Activated naive CD4-positive, alpha-beta T cell treated with anti-CD3 and anti-CD28 coated beads, Interleukin-2, amount 50 U/mL, for 24 hours (primary cell): ENCODE measurements around the gene SLC35B1.

Source experiments
- H3K27ac Mint-ChIP-seq: one replicate; pipeline ENCODE4 v1.8.0; 2021; ENCODE audit warnings: mild to moderate bottlenecking, mixed read lengths
- H3K27me3 Mint-ChIP-seq: one replicate; pipeline ENCODE4 v1.8.0; 2021; ENCODE audit warnings: mixed read lengths
- H3K36me3 Mint-ChIP-seq: one replicate; pipeline ENCODE4 v1.8.0; 2021; ENCODE audit warnings: mixed read lengths
- H3K4me1 Mint-ChIP-seq: one replicate; pipeline ENCODE4 v1.8.0; 2021; ENCODE audit warnings: mixed read lengths
- H3K4me3 Mint-ChIP-seq: one replicate; pipeline ENCODE4 v1.8.0; 2021; ENCODE audit warnings: mild to moderate bottlenecking, mixed read lengths
- H3K9me3 Mint-ChIP-seq: one replicate; pipeline ENCODE4 v1.8.0; 2021; ENCODE audit warnings: mixed read lengths

The SLC35B1 gene

GRCh38 chr17:49707608-49708514 is at the start of gene SLC35B1:
TSS of gene SLC35B1 (minus strand) at chr17:49707964. CDS start at chr17:49707833, 131 bp downstream.
- H3K27ac Mint-ChIP-seq, result peak within 1 kb of the TSS; percentile 98
- no peaks in the 10 kb centered on the region for H3K9me3 Mint-ChIP-seq
- H3K27me3 Mint-ChIP-seq, result no peaks in the 10 kb centered on the region
- peaks cover 42% of the 10 kb centered on the region for H3K4me1 Mint-ChIP-seq
- H3K4me3 Mint-ChIP-seq, result peak within 1 kb of the TSS; percentile 98
- peaks cover 11% of the 10 kb centered on the region for H3K36me3 Mint-ChIP-seq

DNA sequence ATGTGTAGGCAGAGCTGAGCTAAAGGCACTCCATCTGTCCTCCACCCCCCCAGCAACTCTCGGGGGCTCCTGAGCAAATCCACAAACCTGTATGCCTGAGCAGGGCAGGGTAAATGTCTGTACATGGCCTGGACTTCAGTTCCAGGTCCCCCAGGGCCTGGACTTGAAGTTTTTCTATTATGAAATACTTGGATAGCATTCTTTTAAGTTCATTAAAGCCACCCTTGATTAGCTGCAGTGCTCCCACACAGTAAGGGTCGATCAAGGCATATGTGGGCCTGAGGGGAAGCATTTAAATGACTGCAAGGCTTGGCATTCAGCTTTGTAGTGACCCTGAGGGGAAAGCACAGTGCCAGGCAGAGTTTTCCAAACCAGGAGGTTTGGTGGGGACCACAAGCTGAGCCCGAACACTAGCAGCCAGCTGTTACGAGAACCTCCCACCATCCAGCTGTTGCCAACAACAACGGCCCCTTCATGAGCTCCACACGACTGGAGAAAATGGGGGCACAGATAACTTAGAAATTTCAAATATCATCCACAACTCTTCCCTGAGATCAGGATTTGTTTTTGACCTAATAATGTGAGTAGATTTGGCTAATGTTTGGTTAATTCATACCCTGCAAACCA is 49.5 kb upstream of the SLC35B1 start:
- H3K4me3 Mint-ChIP-seq, result no peak overlapping the region
- H3K27ac Mint-ChIP-seq, result peak overlapping the region; percentile 72
- H3K36me3 Mint-ChIP-seq, result peaks cover 5% of the 10 kb centered on the region
- no peaks in the 10 kb centered on the region for H3K27me3 Mint-ChIP-seq
- no peaks in the 10 kb centered on the region for H3K9me3 Mint-ChIP-seq
- peaks cover 91% of the 10 kb centered on the region for H3K4me1 Mint-ChIP-seq

- H3K4me3 Mint-ChIP-seq, result peak overlapping the region; percentile 33
- H3K4me1 Mint-ChIP-seq, result peaks cover 87% of the 10 kb centered on the region
- no peaks in the 10 kb centered on the region for H3K27me3 Mint-ChIP-seq
- H3K27ac Mint-ChIP-seq, result peak overlapping the region; percentile 72
- H3K9me3 Mint-ChIP-seq, result no peaks in the 10 kb centered on the region
- peaks cover 5% of the 10 kb centered on the region for H3K36me3 Mint-ChIP-seq
Measured at GRCh38 chr17:49756323-49757150, 48.8 kb upstream of the SLC35B1 start.

DNA sequence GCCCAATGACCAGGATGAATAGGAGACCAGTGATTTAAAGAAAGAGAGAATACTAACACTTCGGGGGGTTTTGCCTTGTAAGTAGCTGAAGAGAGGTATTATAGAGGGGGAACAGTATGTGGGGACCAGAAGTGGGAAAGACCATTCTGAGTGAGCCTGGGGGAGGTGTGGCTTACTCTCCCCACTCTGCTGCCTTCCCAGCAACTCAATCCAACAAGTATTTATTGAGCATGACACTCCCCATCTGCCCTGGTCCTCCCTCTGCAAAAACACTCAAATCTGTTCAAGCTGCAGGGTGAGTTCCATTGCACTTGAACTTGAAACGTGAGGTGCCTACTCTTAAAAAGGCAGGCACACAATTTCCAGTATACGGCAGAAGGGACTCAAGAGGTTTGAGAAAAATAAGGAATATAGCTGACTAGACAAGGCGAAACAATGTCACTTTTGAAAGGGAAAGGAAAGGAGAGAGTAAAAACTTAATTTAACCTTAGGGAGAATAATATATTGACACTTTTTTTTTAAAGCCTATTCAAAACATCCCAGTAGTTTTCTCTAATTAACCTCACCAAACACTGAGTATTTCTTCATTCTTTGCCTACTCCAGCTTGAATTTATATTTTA is 48.0 kb upstream of the SLC35B1 start:
- Mint-ChIP-seq H3K36me3 (peaks cover 5% of the 10 kb centered on the region), H3K4me3 (no peak overlapping the region), H3K9me3 (no peaks in the 10 kb centered on the region), H3K4me1 (peaks cover 83% of the 10 kb centered on the region), H3K27me3 (no peaks in the 10 kb centered on the region), H3K27ac (peak overlapping the region; percentile 72)

GRCh38 chr17:49753959-49754391 is 46.2 kb upstream of the SLC35B1 start:
- Mint-ChIP-seq H3K27ac (peak overlapping the region; percentile 68), H3K9me3 (no peaks in the 10 kb centered on the region), H3K4me3 (no peak overlapping the region), H3K27me3 (no peaks in the 10 kb centered on the region), H3K4me1 (peaks cover 80% of the 10 kb centered on the region), H3K36me3 (peaks cover 9% of the 10 kb centered on the region)

- peaks cover 84% of the 10 kb centered on the region for H3K4me1 Mint-ChIP-seq
- H3K4me3 Mint-ChIP-seq, result no peak overlapping the region
- H3K9me3 Mint-ChIP-seq, result no peaks in the 10 kb centered on the region
- H3K36me3 Mint-ChIP-seq, result peaks cover 8% of the 10 kb centered on the region
- H3K27me3 Mint-ChIP-seq, result no peaks in the 10 kb centered on the region
- peak overlapping the region; percentile 78 for H3K27ac Mint-ChIP-seq
Measured at GRCh38 chr17:49752508-49752907, 44.7 kb upstream of the SLC35B1 start.

- Mint-ChIP-seq H3K27me3 (no peaks in the 10 kb centered on the region), H3K4me3 (peak overlapping the region; percentile 28), H3K36me3 (peaks cover 10% of the 10 kb centered on the region), H3K27ac (peak overlapping the region; percentile 90), H3K9me3 (peaks cover 8% of the 10 kb centered on the region), H3K4me1 (peaks cover 86% of the 10 kb centered on the region)
Measured at GRCh38 chr17:49749730-49750129, 42.0 kb upstream of the SLC35B1 start.

DNA sequence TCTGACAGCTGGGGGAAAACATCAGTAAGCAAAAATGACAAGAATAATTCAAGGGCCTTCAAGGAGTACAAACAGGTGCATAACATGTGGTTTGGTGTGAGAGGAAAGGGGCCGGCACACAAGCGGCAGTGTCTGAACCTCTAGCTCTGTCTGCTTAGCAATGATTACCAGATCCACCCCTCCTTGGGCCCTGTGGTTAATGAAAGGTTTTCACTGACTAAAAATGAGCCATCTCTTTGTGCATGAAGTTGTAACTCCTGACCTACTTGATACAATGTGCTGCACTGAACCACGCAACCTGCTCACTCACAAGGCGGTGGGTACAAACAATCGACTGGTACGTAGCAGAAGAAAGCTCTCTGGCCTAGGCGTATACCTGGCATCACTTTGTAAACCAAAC is 41.0 kb upstream of the SLC35B1 start:
- Mint-ChIP-seq H3K9me3 (peaks cover 8% of the 10 kb centered on the region), H3K36me3 (peaks cover 10% of the 10 kb centered on the region)

GRCh38 chr17:49748223-49748622 is 40.5 kb upstream of the SLC35B1 start:
- Mint-ChIP-seq H3K36me3 (peaks cover 10% of the 10 kb centered on the region), H3K27ac (peak overlapping the region; percentile 98), H3K4me1 (peaks cover 81% of the 10 kb centered on the region), H3K27me3 (no peaks in the 10 kb centered on the region), H3K4me3 (peak overlapping the region; percentile 80), H3K9me3 (peaks cover 8% of the 10 kb centered on the region)

More for the DNA sequence above, 41.0 kb upstream of the SLC35B1 start:
- Mint-ChIP-seq H3K4me1 (peaks cover 85% of the 10 kb centered on the region), H3K27ac (peak overlapping the region; percentile 98), H3K4me3 (peak overlapping the region; percentile 80), H3K27me3 (no peaks in the 10 kb centered on the region)

- H3K4me1 Mint-ChIP-seq, result peaks cover 81% of the 10 kb centered on the region
- peaks cover 8% of the 10 kb centered on the region for H3K9me3 Mint-ChIP-seq
- peak overlapping the region; percentile 80 for H3K4me3 Mint-ChIP-seq
- peaks cover 10% of the 10 kb centered on the region for H3K36me3 Mint-ChIP-seq
- H3K27me3 Mint-ChIP-seq, result no peaks in the 10 kb centered on the region
- peak overlapping the region; percentile 98 for H3K27ac Mint-ChIP-seq
Measured at GRCh38 chr17:49747632-49748031, 39.9 kb upstream of the SLC35B1 start.

DNA sequence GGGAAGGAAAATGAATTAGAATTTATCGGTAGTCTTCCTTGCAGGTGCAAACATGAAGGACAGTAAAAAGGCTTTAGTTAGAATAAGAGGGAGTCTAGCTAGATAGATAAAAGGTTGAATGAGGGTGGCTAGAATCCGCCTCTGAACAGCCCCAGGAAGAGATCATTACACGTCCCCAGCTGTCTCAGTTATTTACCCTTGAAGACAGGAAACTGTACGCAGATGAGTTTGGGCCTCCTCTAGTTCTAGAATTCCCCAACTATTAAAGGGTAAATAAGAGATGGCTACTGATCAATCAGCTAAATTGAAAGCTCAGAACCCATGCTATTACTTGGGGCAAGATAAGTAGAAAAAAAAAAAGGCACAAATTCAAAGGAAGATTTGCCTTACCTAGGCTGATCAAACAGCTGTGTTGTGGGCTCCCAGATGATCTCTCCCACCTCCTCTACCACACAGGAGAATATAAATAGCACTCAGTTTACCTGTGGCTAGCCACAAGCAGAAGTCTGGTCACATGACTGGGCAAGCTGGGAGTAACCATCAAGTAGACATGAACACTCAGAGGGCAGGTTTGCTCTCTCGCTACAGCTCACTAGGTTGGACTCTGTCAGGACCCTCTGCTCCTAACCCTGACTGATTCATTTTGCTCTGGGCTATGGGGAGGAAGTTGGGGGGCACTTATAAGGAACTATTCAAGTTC is 39.2 kb upstream of the SLC35B1 start:
- Mint-ChIP-seq H3K9me3 (peaks cover 8% of the 10 kb centered on the region), H3K36me3 (peaks cover 10% of the 10 kb centered on the region), H3K4me1 (peaks cover 81% of the 10 kb centered on the region), H3K27ac (peak overlapping the region; percentile 98), H3K4me3 (peak overlapping the region; percentile 77), H3K27me3 (no peaks in the 10 kb centered on the region)

DNA sequence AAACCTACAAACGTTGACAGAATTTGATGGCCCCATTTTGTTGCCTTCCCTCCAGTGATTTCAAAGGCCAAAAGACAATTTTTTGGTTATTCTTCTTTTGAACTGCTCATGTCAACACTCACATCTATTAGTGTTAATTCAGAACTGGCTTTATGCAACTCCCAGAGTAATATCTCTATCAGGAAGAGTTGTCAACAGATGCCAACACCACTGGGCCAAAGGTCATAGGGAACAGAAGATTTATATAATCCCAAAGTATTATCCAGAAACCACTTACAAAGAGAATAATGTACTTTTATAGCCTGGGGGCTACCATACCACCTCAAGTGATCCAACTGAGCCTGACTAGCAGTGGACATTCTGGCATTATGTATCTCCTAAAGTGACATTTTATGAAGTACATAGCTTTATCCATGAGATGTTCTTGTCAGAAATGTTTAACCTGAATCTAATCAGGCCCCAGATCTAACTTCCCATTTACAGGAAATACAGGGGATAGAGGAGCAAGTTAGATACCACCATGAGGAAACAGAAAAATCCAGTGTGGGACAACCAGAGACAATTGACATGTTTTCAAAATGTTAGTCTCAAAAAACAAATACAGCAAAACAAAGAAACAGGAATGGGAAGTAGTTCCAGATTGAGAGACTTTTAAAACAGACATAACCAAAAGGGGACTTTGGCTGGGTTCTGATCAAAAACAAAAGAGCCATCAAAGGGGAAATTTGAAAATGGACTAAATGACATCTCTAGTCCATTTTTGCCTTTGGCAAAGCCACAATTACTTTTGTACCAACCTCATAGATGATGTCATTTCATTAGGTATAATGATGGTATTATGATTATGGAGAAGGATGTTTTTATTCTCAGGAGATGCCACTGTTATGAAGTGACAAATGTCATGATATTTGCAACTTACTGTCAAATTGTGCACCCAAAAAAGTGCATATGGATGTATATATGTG is 37.7 kb upstream of the SLC35B1 start:
- Mint-ChIP-seq H3K27ac (peak overlapping the region; percentile 98), H3K27me3 (no peaks in the 10 kb centered on the region), H3K36me3 (peaks cover 10% of the 10 kb centered on the region), H3K4me1 (peaks cover 91% of the 10 kb centered on the region), H3K4me3 (peak overlapping the region; percentile 77), H3K9me3 (peaks cover 8% of the 10 kb centered on the region)

DNA sequence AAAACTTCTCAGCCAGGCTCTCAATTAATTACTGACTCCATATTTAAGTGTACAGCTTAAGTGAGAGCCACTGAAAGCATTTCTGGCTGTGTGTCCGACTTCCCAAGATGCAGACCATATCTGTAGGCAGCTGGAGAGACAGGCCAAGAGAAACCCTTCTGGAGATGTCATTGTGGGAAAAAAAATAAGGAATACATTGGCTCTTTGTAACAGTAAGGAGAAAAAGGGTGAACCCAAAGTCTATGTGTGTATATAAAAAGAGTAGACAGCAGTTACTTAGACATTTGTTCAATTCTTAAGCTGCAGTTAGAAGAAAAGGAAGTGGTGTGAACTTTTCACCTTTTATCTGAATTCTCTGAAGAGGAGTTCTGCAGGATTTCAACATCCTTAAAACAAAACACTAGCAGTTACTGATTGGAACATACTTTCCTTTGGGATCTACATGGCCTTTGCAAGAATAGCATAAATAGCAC is 34.4 kb upstream of the SLC35B1 start:
- H3K4me3 Mint-ChIP-seq, result peak overlapping the region; percentile 86
- H3K9me3 Mint-ChIP-seq, result peaks cover 8% of the 10 kb centered on the region
- H3K27ac Mint-ChIP-seq, result peak overlapping the region; percentile 93
- H3K27me3 Mint-ChIP-seq, result no peaks in the 10 kb centered on the region
- H3K4me1 Mint-ChIP-seq, result peaks cover 93% of the 10 kb centered on the region
- peaks cover 5% of the 10 kb centered on the region for H3K36me3 Mint-ChIP-seq
